ENCODE measurements around the gene CLMN.

Gene CLMN

DNA sequence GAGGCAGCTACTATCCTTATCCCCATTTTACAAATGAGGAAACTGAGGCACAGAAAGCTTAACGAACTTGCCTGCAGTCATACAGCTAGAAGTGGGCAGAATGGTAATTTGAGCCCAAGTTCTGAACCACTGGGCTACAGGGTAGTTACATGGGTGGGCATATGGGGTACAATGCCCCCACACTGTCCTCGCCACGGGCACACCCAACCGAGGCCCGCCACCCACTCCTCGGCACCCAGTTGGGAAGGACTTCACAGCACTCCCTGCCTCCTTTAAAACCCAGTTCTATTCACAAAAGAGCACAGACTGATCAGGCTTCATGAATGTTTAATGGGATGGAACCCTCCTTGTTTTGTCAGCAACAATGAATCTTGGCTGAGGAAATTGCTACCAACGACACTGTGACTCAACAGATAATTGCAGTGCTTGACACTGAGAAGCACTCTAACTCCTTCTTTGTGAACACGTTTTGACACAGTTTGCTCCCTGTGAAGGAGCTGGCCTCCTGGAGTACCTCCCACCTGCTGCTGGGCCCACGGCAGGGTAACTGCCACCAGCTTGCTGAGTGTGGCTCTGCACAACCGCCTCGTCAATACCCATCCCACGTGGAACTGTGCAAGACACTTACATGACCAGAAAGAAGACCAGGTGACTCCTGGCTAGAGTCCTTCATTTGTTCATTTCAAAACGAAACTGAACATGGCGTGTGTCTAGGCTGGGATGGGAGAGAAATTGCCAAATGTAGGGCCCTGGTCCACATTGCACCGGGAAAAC is 63.5 kb downstream of the CLMN start:
- no peak overlapping the region for H3K9ac ChIP-seq (ENCODE audit: low read length)
- no peak overlapping the region for H3K27ac ChIP-seq (ENCODE audit: low read depth, low read length)
- H3K4me3 ChIP-seq (ENCODE audit: low read length), result no peak overlapping the region
- H3K36me3 ChIP-seq (ENCODE audit: control insufficient read depth, insufficient read depth, low read length), result no peaks in the 10 kb centered on the region
- H3K4me1 ChIP-seq (ENCODE audit: control insufficient read depth, insufficient read depth, low read length), result no peaks in the 10 kb centered on the region
- H3K27me3 ChIP-seq (ENCODE audit: control insufficient read depth, insufficient read depth, low read length), result no peaks in the 10 kb centered on the region

DNA sequence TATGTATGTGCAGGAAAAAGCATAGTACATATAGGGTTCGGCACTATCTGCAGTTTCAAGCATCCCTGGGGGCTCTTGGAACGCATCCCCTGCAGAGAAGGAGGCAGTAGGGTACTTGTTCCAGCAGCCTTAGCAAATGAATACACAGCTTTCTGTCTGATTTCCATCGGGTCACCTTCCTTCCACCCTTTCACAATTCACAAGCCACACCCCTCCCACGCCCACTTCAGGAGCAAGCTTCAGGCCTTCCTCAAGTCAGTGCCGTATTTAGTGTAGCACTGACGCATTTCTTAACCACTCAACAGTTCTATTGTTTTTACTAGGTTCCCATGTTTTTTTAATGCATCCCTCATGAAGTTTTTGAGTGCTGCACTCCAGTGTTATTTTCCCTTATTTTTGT is 64.2 kb downstream of the CLMN start:
- Histone ChIP-seq H3K4me1 (ENCODE audit: control insufficient read depth, insufficient read depth, low read length) (no peaks in the 10 kb centered on the region), H3K27ac (ENCODE audit: low read depth, low read length) (no peak overlapping the region)

DNA sequence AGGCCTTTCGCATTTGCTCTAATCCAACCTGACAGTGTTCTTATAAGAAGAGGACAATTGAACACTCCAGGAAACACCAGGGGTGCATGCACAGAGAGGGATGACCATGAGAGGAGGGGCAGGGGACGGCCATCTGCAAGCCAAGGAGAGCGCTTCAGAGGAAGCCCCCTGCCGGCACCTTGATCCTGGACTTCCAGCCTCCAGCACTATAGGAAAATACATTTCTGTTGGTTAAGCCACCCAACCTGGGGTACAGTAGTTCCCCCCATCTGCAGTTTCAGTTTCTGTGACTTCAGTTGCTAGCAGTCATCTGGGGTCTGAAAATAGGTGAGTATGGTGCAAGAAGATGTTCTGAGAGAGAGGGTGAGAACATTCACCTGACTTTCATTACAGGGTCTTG is 64.7 kb downstream of the CLMN start:
- Histone ChIP-seq H3K27me3 (ENCODE audit: control insufficient read depth, insufficient read depth, low read length) (no peaks in the 10 kb centered on the region), H3K4me1 (ENCODE audit: control insufficient read depth, insufficient read depth, low read length) (no peaks in the 10 kb centered on the region), H3K36me3 (ENCODE audit: control insufficient read depth, insufficient read depth, low read length) (no peaks in the 10 kb centered on the region), H3K4me3 (ENCODE audit: low read length) (no peak overlapping the region), H3K27ac (ENCODE audit: low read depth, low read length) (no peak overlapping the region), H3K9ac (ENCODE audit: low read length) (no peak overlapping the region)

More for the DNA sequence above, 64.2 kb downstream of the CLMN start:
- Histone ChIP-seq H3K27me3 (ENCODE audit: control insufficient read depth, insufficient read depth, low read length) (no peaks in the 10 kb centered on the region), H3K4me3 (ENCODE audit: low read length) (no peak overlapping the region), H3K36me3 (ENCODE audit: control insufficient read depth, insufficient read depth, low read length) (no peaks in the 10 kb centered on the region), H3K9ac (ENCODE audit: low read length) (no peak overlapping the region)

DNA sequence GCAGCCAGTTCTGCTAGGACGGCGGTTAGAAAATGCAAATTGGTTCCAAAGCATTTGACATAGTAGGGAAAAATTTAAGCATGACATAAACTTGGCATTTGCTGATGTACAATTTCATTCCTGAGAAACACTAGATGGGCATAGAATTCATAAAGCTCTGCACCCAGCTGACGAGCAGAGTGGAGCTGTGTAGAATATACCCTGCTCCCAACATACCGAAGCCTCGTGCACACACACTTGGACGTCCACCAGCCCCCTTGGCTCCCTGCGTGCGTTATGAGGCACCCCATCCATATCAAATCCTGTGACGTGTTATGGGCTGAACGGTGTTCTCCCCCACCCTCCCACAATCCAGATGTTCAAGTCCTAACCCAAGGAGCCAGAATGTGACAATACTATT is 65.4 kb downstream of the CLMN start:
- no peaks in the 10 kb centered on the region for H3K27me3 ChIP-seq (ENCODE audit: control insufficient read depth, insufficient read depth, low read length)
- no peak overlapping the region for H3K4me3 ChIP-seq (ENCODE audit: low read length)
- H3K4me1 ChIP-seq (ENCODE audit: control insufficient read depth, insufficient read depth, low read length), result no peaks in the 10 kb centered on the region
- H3K9ac ChIP-seq (ENCODE audit: low read length), result no peak overlapping the region
- no peak overlapping the region for H3K27ac ChIP-seq (ENCODE audit: low read depth, low read length)
- no peaks in the 10 kb centered on the region for H3K36me3 ChIP-seq (ENCODE audit: control insufficient read depth, insufficient read depth, low read length)

DNA sequence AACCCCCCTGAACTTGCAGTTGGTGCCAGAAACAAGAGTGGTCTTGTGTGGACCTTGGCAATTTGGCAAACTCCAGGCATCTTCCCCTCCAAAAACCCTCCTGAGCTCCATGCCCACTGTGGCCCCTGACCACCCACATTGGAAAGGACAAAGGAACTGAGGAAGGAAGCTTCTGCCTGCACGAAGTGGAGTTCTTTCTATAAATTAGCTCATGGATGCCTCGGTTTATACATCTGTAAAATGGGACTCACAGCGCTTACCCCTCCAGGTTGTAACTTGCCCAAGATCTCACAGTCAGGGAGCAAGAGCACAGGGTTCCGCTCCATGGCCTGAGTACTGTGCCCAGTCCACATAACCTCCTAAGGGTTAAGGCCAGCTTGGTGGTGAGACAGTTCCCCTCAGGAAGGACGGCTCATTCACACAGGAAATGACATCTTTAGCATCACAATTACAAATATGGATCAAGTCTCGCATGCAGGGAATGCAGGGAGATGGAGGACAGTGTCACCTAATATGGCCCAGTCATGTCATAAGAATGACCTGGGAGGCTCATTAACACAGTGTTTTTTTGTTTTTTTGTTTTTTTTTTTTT is 66.6 kb downstream of the CLMN start:
- H3K4me1 ChIP-seq (ENCODE audit: control insufficient read depth, insufficient read depth, low read length), result no peaks in the 10 kb centered on the region
- no peaks in the 10 kb centered on the region for H3K36me3 ChIP-seq (ENCODE audit: control insufficient read depth, insufficient read depth, low read length)
- H3K27ac ChIP-seq (ENCODE audit: low read depth, low read length), result no peak overlapping the region
- H3K4me3 ChIP-seq (ENCODE audit: low read length), result no peak overlapping the region
- no peak overlapping the region for H3K9ac ChIP-seq (ENCODE audit: low read length)
- H3K27me3 ChIP-seq (ENCODE audit: control insufficient read depth, insufficient read depth, low read length), result no peaks in the 10 kb centered on the region

DNA sequence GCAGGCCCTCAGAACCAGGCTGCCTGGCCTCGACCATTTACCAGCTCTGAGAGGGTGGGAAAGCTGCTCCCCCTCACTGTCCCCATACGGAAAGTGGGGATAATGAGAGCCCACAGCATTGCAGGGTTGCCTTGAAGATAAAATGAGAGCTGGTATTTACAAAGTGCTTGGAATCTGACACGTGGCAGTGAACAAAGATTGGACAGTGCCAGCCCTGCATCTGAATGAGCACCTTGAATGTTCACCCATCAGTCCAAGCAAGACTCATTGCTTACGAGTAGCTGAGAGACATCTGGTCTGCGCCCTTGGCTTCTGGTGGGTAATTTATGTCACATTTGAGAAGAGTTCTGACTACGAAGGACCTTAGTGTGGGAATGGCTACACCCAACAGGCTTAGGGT is 67.5 kb downstream of the CLMN start:
- H3K36me3 ChIP-seq (ENCODE audit: control insufficient read depth, insufficient read depth, low read length), result no peaks in the 10 kb centered on the region
- H3K27me3 ChIP-seq (ENCODE audit: control insufficient read depth, insufficient read depth, low read length), result no peaks in the 10 kb centered on the region
- H3K4me3 ChIP-seq (ENCODE audit: low read length), result no peak overlapping the region
- no peaks in the 10 kb centered on the region for H3K4me1 ChIP-seq (ENCODE audit: control insufficient read depth, insufficient read depth, low read length)
- no peak overlapping the region for H3K9ac ChIP-seq (ENCODE audit: low read length)
- no peak overlapping the region for H3K27ac ChIP-seq (ENCODE audit: low read depth, low read length)

DNA sequence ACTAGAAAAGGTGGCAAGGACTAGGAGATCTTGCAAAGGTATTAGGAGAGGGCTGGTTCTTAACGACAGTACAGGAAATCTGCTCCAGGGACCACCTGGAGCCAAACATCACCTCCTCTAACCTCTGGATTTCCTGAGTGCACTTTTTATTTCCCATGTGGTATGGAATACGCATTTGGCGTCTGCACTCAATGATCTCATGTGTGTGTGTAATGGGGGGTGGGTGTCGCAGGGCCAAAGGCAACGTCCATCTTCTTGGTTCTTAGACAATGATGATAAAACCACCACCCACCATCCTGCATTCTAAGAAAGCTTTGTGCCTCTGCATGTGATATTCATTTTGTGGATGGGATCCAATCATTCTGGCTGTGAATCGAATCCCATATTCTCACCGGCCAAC is 68.8 kb downstream of the CLMN start:
- Histone ChIP-seq H3K27me3 (ENCODE audit: control insufficient read depth, insufficient read depth, low read length) (no peaks in the 10 kb centered on the region), H3K4me1 (ENCODE audit: control insufficient read depth, insufficient read depth, low read length) (no peaks in the 10 kb centered on the region), H3K36me3 (ENCODE audit: control insufficient read depth, insufficient read depth, low read length) (no peaks in the 10 kb centered on the region), H3K27ac (ENCODE audit: low read depth, low read length) (no peak overlapping the region), H3K9ac (ENCODE audit: low read length) (no peak overlapping the region), H3K4me3 (ENCODE audit: low read length) (no peak overlapping the region)

DNA sequence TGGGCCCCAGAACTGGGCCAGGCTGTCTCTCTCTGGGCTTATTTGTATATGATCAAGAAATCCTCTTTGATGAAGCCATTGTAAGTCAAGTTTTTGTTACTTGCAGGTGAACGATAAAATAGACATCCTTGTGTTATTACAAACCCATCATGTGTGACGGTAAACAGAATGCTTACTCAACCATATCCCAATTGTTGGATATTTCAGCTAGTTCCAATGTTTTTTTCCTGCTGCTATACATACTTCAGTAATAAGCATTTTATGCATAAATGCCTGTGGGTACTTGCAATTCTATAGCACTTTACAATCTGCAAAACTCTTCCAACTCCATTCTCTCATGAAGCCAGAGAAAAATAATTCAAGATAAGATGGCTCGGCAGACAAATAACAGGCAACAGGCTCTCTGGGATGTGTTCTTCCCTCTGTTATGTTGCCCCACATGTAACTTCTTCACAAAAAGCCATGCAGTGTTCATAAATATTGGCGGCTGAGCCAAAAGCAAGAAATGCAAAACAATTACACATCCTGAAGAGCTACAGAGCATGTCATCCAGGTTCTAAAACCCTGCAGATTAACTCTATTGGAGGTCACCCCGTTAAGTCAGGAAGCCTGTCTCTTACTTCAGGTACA is 69.5 kb downstream of the CLMN start:
- H3K4me3 ChIP-seq (ENCODE audit: low read length), result no peak overlapping the region
- no peak overlapping the region for H3K9ac ChIP-seq (ENCODE audit: low read length)
- H3K4me1 ChIP-seq (ENCODE audit: control insufficient read depth, insufficient read depth, low read length), result no peaks in the 10 kb centered on the region
- no peaks in the 10 kb centered on the region for H3K36me3 ChIP-seq (ENCODE audit: control insufficient read depth, insufficient read depth, low read length)
- no peak overlapping the region for H3K27ac ChIP-seq (ENCODE audit: low read depth, low read length)
- H3K27me3 ChIP-seq (ENCODE audit: control insufficient read depth, insufficient read depth, low read length), result no peaks in the 10 kb centered on the region

DNA sequence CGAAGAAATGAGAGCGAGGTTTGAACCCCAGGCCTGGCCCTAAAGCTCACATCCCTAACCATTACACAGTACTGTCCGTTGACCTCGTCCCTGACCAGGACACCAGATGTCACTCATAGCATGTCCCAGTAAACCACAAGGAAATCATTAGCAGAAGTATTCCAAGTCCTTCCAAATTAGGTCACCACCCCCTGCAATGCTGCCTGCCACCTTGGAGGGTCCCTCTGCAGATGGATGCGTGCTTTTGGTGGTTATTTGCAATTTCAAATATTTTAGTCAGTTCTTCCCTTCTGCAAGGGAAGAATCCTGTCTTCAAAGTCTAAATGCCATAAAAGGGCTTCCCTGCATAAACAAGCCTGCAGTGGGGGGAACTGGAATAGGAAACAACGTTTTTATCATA is 71.3 kb downstream of the CLMN start:
- Histone ChIP-seq H3K4me1 (ENCODE audit: control insufficient read depth, insufficient read depth, low read length) (no peaks in the 10 kb centered on the region), H3K9ac (ENCODE audit: low read length) (no peak overlapping the region), H3K27ac (ENCODE audit: low read depth, low read length) (no peak overlapping the region), H3K36me3 (ENCODE audit: control insufficient read depth, insufficient read depth, low read length) (no peaks in the 10 kb centered on the region), H3K27me3 (ENCODE audit: control insufficient read depth, insufficient read depth, low read length) (no peaks in the 10 kb centered on the region), H3K4me3 (ENCODE audit: low read length) (no peak overlapping the region)

DNA sequence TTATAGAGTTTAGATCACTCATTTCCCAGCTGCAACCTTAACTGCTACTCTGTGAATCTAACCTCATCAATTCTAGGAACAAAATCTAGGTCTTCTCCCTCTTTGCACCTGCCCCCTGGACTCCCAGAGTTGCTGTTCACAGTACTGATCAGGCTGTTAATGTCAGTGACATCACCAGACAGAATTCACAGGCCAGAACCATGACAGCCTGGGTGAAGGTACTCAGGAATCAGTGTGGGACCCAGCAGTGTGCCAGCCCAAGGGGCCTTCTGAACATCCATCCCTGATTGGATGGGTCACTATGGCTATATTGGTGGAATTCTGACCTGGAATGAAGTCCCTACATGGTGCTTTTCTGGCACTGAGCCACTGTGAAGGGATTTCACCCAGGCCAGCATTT is 72.8 kb downstream of the CLMN start:
- Histone ChIP-seq H3K4me3 (ENCODE audit: low read length) (no peak overlapping the region), H3K36me3 (ENCODE audit: control insufficient read depth, insufficient read depth, low read length) (no peaks in the 10 kb centered on the region), H3K27me3 (ENCODE audit: control insufficient read depth, insufficient read depth, low read length) (no peaks in the 10 kb centered on the region), H3K27ac (ENCODE audit: low read depth, low read length) (no peak overlapping the region), H3K4me1 (ENCODE audit: control insufficient read depth, insufficient read depth, low read length) (no peaks in the 10 kb centered on the region), H3K9ac (ENCODE audit: low read length) (no peak overlapping the region)

DNA sequence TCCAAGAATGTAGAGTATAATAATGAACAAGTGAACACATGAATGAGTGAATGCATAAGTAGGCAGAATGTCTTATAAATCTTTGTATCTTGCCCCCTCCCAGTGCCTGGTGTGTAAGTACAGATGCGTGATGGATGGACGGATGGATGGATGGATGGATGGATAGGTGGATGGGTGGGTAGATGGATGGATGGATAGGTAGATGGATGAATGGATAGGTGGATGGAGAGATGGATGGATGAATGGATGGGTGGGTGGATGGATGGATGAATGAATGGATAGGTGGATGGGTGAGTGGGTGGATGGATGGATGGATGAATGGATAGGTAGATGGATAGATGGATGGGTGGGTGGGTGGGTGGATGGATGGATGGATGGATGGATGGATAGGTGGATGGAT is 74.4 kb downstream of the CLMN start:
- Histone ChIP-seq H3K4me3 (ENCODE audit: low read length) (no peak overlapping the region), H3K9ac (ENCODE audit: low read length) (no peak overlapping the region), H3K27ac (ENCODE audit: low read depth, low read length) (no peak overlapping the region), H3K36me3 (ENCODE audit: control insufficient read depth, insufficient read depth, low read length) (no peaks in the 10 kb centered on the region), H3K27me3 (ENCODE audit: control insufficient read depth, insufficient read depth, low read length) (no peaks in the 10 kb centered on the region), H3K4me1 (ENCODE audit: control insufficient read depth, insufficient read depth, low read length) (no peaks in the 10 kb centered on the region)

DNA sequence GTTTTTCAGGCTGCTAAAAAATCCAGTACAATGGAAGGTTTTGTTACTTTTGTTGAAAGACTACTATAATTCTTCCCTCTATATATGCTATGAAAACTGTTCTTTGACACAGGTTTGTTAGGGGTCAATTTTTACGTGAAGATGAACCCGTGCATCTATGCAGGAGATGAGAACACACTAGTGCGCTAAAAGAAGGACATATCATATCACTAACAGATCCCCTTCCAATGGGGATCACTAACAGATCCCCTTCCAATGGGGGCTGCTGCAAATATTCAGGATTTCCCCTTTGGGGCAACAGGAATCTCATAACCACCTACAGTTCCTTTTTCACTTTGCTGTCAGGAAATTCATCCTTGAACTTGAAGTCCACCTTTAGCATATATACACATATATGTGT is 75.1 kb downstream of the CLMN start:
- no peak overlapping the region for H3K27ac ChIP-seq (ENCODE audit: low read depth, low read length)
- H3K4me3 ChIP-seq (ENCODE audit: low read length), result no peak overlapping the region
- no peaks in the 10 kb centered on the region for H3K27me3 ChIP-seq (ENCODE audit: control insufficient read depth, insufficient read depth, low read length)
- no peaks in the 10 kb centered on the region for H3K36me3 ChIP-seq (ENCODE audit: control insufficient read depth, insufficient read depth, low read length)
- H3K4me1 ChIP-seq (ENCODE audit: control insufficient read depth, insufficient read depth, low read length), result no peaks in the 10 kb centered on the region
- no peak overlapping the region for H3K9ac ChIP-seq (ENCODE audit: low read length)

DNA sequence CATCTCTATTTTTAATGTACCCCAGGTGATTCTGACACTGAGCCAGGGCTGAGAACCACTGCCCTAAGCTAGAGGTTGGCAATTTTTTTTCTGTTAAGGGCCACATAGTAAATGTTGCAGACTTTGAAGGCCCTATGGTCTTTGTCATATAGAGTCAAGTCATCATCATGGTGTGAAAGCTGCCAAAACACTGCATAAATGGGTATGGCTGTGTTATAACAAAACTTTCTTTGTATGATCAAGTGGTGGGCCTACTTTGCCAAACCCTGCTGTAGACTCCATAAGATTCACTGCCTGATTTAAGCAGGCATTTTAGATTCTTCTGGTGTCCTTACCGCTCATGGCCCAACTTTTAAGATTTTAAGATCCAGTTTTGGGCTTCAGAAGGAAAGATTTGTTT is 76.8 kb downstream of the CLMN start:
- Histone ChIP-seq H3K4me1 (ENCODE audit: control insufficient read depth, insufficient read depth, low read length) (no peaks in the 10 kb centered on the region), H3K9ac (ENCODE audit: low read length) (no peak overlapping the region), H3K27ac (ENCODE audit: low read depth, low read length) (no peak overlapping the region), H3K27me3 (ENCODE audit: control insufficient read depth, insufficient read depth, low read length) (no peaks in the 10 kb centered on the region), H3K36me3 (ENCODE audit: control insufficient read depth, insufficient read depth, low read length) (no peaks in the 10 kb centered on the region), H3K4me3 (ENCODE audit: low read length) (no peak overlapping the region)
